GM12875 (cell line): ENCODE data around the gene BUB1B.

Experiments used
- H3K4me3 ChIP-seq: one replicate; pipeline ENCODE4 v1.5.1; 2011; ENCODE audit warnings: low read depth, low read length, control low read depth
- CTCF ChIP-seq: IDR thresholded peaks from 2 replicates; pipeline ENCODE4 v1.5.1; 2011; ENCODE audit warnings: low read depth, mild to moderate bottlenecking, control low read depth, inconsistent platforms, low read length, moderate library complexity, borderline replicate concordance; ENCODE audit not compliant: insufficient read depth

BUB1B gene

DNA sequence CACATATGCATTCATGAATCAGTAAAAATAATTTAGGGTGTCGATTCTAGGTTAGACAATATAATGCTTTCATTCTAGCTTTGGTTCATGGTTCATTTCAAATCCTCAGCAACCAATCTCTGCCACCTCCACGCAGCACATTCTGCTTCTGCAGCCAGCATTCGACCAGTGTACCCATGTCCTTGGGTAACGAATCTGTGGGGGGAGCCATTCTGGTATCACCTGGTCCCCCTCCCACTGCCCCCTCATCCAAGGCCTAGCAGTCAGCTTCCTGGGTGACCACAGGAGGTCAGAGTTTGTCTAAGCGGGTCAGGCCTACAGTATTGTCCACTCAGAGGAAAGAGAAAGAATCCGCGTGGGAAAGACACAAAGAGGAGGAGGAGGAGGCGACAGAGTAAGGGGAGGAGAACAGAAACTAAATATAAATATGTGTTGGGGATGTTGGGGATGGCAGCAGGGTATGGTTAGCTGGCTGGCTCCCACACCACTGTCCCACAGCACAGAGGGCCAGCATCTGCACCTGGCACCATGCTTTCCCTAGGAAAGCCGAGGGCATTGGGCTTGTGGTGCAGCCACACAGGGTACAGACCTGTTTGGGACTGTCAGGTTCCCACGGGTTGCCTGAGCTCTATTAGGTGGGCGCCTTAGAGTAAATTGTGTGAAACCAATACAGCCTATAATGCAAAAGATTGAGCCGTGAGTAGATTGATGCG is 90.1 kb downstream of the BUB1B start:
- no peak overlapping the region for H3K4me3 ChIP-seq
- TF ChIP-seq CTCF = no peak

- no peak for TF ChIP-seq CTCF
- H3K4me3 ChIP-seq = no peak overlapping the region
Observed at GRCh38 chr15:40251486-40252140, 90.7 kb downstream of the BUB1B start.

DNA sequence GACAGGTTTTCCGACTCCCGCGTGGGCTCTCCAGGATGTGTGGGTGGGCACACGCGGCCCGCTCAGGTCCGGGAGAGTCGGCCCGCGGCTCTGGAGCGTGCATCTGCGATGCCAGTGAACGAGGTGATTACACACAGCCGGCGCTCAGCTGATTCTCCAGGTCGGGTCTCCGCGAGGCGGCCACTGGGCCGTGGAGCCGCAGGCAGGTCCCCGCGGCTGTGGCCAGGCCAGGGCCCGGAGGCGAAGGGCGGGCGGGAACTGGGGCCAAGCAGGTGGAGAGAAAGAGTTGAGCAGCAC is 91.2 kb downstream of the BUB1B start:
- peak overlapping the region; percentile 51 for H3K4me3 ChIP-seq
- no peak for TF ChIP-seq CTCF

- H3K4me3 ChIP-seq = peak overlapping the region; percentile 51
Observed at GRCh38 chr15:40252438-40253166, 91.7 kb downstream of the BUB1B start.

GRCh38 chr15:40253167-40253790 is 92.4 kb downstream of the BUB1B start:
- TF ChIP-seq CTCF = no peak

More at GRCh38 chr15:40252438-40253166, 91.7 kb downstream of the BUB1B start:
- TF ChIP-seq CTCF = no peak

DNA sequence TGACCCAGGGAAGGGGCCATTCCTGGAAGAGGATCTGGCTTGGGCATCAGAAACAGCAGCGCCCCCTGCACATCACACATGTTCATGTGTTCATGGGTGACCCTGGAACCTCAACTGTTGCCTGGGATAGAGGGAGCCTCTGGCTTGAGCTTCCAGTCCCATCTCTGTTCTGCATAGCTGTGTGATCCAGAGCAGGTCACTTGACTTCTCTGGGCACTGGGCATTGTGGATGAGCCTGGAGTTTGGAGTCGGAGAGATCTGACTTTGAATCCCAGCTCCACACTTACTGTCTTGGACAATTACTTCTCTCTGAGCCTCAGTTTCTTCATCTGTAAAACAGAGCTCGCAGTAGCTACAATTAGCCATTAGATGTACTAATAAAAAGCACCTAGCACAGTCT is 93.6 kb downstream of the BUB1B start:
- no peak for TF ChIP-seq CTCF

More at GRCh38 chr15:40253167-40253790, 92.4 kb downstream of the BUB1B start:
- peak overlapping the region; percentile 51 for H3K4me3 ChIP-seq

More for the DNA sequence above, 93.6 kb downstream of the BUB1B start:
- H3K4me3 ChIP-seq = no peak overlapping the region
